Tracheal epithelial cell (primary cell): ENCODE measurements around the gene CA12. TPM values are rescaled to one million over a fixed set of nuclear protein-coding genes. Genes with fewer than 3 reads are reported as not detected.

Source experiments
- total RNA-seq: library from RNA; depleted of rRNA; stranded (reverse); fragments of >200 nt; gene quantifications from 2 replicates; pipeline ENCODE4 v1.2.1, GENCODE V29; 2014

Gene CA12
- total RNA-seq = 122 and 136 TPM in 2 replicates

GRCh38 chr15:63381301-63382204 lies at the start of gene CA12:
CA12 (minus strand) TSS chr15:63381846; CDS start chr15:63381720, 126 bp downstream.

GRCh38 chr15:63277038-63277892 lies 104.4 kb downstream of the CA12 start, which contains the start of gene APH1B:
APH1B (plus strand) TSS chr15:63277605; CDS start chr15:63277624, 19 bp downstream.

Other genes with a start within 250 kb of the CA12 start
- 108 and 154 TPM in 2 replicates for gene RPS27L, start 224.4 kb downstream of the CA12 start, total RNA-seq
- 15.1 and 62.9 TPM in 2 replicates for gene RAB8B, start 192.2 kb downstream of the CA12 start, total RNA-seq
- gene APH1B, start 104.2 kb downstream of the CA12 start, total RNA-seq = 4.6 and 4.7 TPM in 2 replicates
- gene USP3, start 122.7 kb upstream of the CA12 start, total RNA-seq = 34.0 and 55.6 TPM in 2 replicates
- gene FBXL22, start 215.5 kb upstream of the CA12 start, total RNA-seq = under 0.01 TPM in 1 of 2 replicates, not detected in the other